Peyer's patch (tissue), 4 donors: ENCODE data around the gene BMPR1A.

ENCODE experiments used
- POLR2A ChIP-seq, 2 donors: fragments of 450-650 bp; IDR thresholded peaks; one replicate each; pipeline ENCODE4 v1.5.1; 2017; ENCODE audit warnings: antibody characterized with exemption in 2 of 2, mild to moderate bottlenecking in 2 of 2, moderate library complexity in 2 of 2
- TF ChIP-seq, protein P1 (sequence below), 6 experiments: fragments of 450-650 bp in 4 of 6; fragments of 200-600 bp in 2 of 6; sonication (generic) in 1 of 6; IDR thresholded peaks; one replicate each; pipeline ENCODE4 v1.5.1; 2017 to 2019; ENCODE audit warnings: antibody characterized with exemption in 6 of 6, mild to moderate bottlenecking in 3 of 6, moderate library complexity in 1 of 6

GRCh38 chr10:86753638-86754434 is 2.6 kb upstream of the BMPR1A start:
- TF ChIP-seq, protein P1, sequence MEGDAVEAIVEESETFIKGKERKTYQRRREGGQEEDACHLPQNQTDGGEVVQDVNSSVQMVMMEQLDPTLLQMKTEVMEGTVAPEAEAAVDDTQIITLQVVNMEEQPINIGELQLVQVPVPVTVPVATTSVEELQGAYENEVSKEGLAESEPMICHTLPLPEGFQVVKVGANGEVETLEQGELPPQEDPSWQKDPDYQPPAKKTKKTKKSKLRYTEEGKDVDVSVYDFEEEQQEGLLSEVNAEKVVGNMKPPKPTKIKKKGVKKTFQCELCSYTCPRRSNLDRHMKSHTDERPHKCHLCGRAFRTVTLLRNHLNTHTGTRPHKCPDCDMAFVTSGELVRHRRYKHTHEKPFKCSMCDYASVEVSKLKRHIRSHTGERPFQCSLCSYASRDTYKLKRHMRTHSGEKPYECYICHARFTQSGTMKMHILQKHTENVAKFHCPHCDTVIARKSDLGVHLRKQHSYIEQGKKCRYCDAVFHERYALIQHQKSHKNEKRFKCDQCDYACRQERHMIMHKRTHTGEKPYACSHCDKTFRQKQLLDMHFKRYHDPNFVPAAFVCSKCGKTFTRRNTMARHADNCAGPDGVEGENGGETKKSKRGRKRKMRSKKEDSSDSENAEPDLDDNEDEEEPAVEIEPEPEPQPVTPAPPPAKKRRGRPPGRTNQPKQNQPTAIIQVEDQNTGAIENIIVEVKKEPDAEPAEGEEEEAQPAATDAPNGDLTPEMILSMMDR (IDR thresholded peaks at IDR 0.05) = no peak
- TF ChIP-seq POLR2A (IDR thresholded peaks at IDR 0.05) = no peak
